NT2/D1 (cell line): ENCODE data around the gene LSM14B.

ENCODE experiments used
- YY1 ChIP-seq: IDR thresholded peaks from 2 replicates; pipeline ENCODE4 v1.6.1; 2011; ENCODE audit not compliant: insufficient read length, insufficient read depth
- ZNF274 ChIP-seq: IDR thresholded peaks from 2 replicates; pipeline ENCODE4 v1.6.1; 2011; ENCODE audit warnings: mild to moderate bottlenecking, low read depth, low read length

GRCh38 chr20:62101078-62101477, 21.2 kb upstream of the LSM14B start:
- TF ChIP-seq ZNF274 (no peak), YY1 (no peak)
